SK-N-SH (cell line): ENCODE measurements around the gene C11orf68. TPM values are rescaled to one million over a fixed set of nuclear protein-coding genes. Genes with fewer than 3 reads are reported as not detected.

Source experiments
- CHD2 ChIP-seq: fragments of 150-350 bp; IDR thresholded peaks from 2 replicates; pipeline ENCODE4 v1.6.1; 2018; ENCODE audit warnings: low read length; ENCODE audit not compliant: partially characterized antibody
- CTCF ChIP-seq: fragments of 200-600 bp; sonication (generic); IDR thresholded peaks from 2 replicates; pipeline ENCODE4 v1.6.1; 2017; ENCODE audit warnings: antibody characterized with exemption, mild to moderate bottlenecking, moderate library complexity
- EP300 ChIP-seq, 2 experiments: IDR thresholded peaks; 2 replicates each; pipeline versions ENCODE4 v1.4.0 to v1.6.1; 2012; ENCODE audit warnings: borderline replicate concordance in 1 of 2, low read depth in 1 of 2, low read length in 1 of 2
- FOSL2 ChIP-seq: IDR thresholded peaks from 2 replicates; pipeline ENCODE4 v1.4.0; 2012; ENCODE audit warnings: low read depth, mild to moderate bottlenecking, moderate library complexity, borderline replicate concordance
- FOXM1 ChIP-seq: IDR thresholded peaks from 2 replicates; pipeline ENCODE4 v1.4.0; 2012; ENCODE audit warnings: low read depth, mild to moderate bottlenecking
- MAX ChIP-seq: IDR thresholded peaks from 2 replicates; pipeline ENCODE4 v1.4.0; 2012; ENCODE audit warnings: low read depth
- NFIC ChIP-seq: IDR thresholded peaks from 2 replicates; pipeline ENCODE4 v1.4.0; 2012; ENCODE audit warnings: borderline replicate concordance
- NRF1 ChIP-seq: IDR thresholded peaks from 2 replicates; pipeline ENCODE4 v1.6.1; 2012; ENCODE audit warnings: low read depth, mild to moderate bottlenecking, low read length
- POLR2AphosphoS5 ChIP-seq: IDR thresholded peaks from 2 replicates; pipeline ENCODE4 v1.6.1; 2012; ENCODE audit warnings: low read depth, low read length
- RCOR1 ChIP-seq: fragments of 150-350 bp; IDR thresholded peaks from 2 replicates; pipeline ENCODE4 v1.6.1; 2017; ENCODE audit warnings: antibody characterized with exemption, low read length
- RFX5 ChIP-seq: IDR thresholded peaks from 2 replicates; pipeline ENCODE4 v1.6.1; 2012; ENCODE audit warnings: mild to moderate bottlenecking, improper control_type of control experiment, low read length
- SMC3 ChIP-seq: IDR thresholded peaks from 2 replicates; pipeline ENCODE4 v1.6.1; 2012; ENCODE audit warnings: low read depth, low read length, improper control_type of control experiment
- TAF1 ChIP-seq: IDR thresholded peaks from 2 replicates; pipeline ENCODE4 v1.6.1; 2012; ENCODE audit warnings: low read depth, mild to moderate bottlenecking, low read length, moderate library complexity, borderline replicate concordance
- USF1 ChIP-seq: IDR thresholded peaks from 2 replicates; pipeline ENCODE4 v1.4.0; 2012; ENCODE audit warnings: low read depth, borderline replicate concordance
- YY1 ChIP-seq: IDR thresholded peaks from 2 replicates; pipeline ENCODE4 v1.4.0; 2012; ENCODE audit warnings: low read depth, mild to moderate bottlenecking
- ZBTB33 ChIP-seq: IDR thresholded peaks from 2 replicates; pipeline ENCODE4 v1.4.0; 2012; ENCODE audit warnings: low read depth, borderline replicate concordance
- polyA plus RNA-seq, 3 experiments: library from polyadenylated mRNA; depleted of rRNA; stranded (reverse); fragments of >200 nt; gene quantifications; 2 replicates each; pipeline ENCODE4 v1.2.3, GENCODE V29; 2012

Gene C11orf68
- polyA plus RNA-seq, 1 of the 3 experiments (the other 2 are of a cell fraction) = 65.3 TPM

- peak; percentile 53; the same call in 1 of the 2 replicates for TF ChIP-seq POLR2AphosphoS5
- TF ChIP-seq TAF1 = peak; percentile 31; the same call in 1 of the 2 replicates
- TF ChIP-seq NFIC = peak; percentile 68
- peak; percentile 80 for TF ChIP-seq MAX
- no peak for TF ChIP-seq RCOR1
- TF ChIP-seq FOXM1 = no peak
- no peak for TF ChIP-seq CHD2
- TF ChIP-seq CTCF = peak; percentile 51
- peak; percentile 38; the same call in 1 of the 2 replicates for TF ChIP-seq FOSL2
- TF ChIP-seq NRF1 = no peak
- peak; percentile 27; the same call in 1 of the 2 replicates for TF ChIP-seq SMC3
- TF ChIP-seq EP300 (IDR thresholded peaks at IDR 0.05; ENCODE audit: borderline replicate concordance in 1 of 2, low read depth in 1 of 2, low read length in 1 of 2) = peak in 1 of 2 experiments; percentile 43; a peak in 1 of 4 replicates
- TF ChIP-seq USF1 = peak; percentile 59; the same call in 1 of the 2 replicates
- no peak for TF ChIP-seq ZBTB33
- no peak for TF ChIP-seq RFX5
- TF ChIP-seq YY1 = no peak
These were observed 6.9 kb downstream of the C11orf68 start (continued) for GRCh38 chr11:65911682-65912568.
